Measurements from ENCODE around the gene ADRB1. TPM values are rescaled to one million over a fixed set of nuclear protein-coding genes. Genes with fewer than 3 reads are reported as not detected.
A peak's percentile ranks its signal among the peaks of the same experiment; 100 is the strongest.

The ADRB1 gene
- total RNA-seq (ENCODE audit: unreplicated experiment) = not detected
- long read RNA-seq = 0 reads

- Mint-ChIP-seq H3K27me3 (ENCODE audit: unreplicated experiment) (peaks cover 20% of the 10 kb centered on the region), H3K27ac (ENCODE audit: unreplicated experiment) (no peak within 1 kb of the TSS), H3K4me1 (ENCODE audit: unreplicated experiment) (peaks cover 8% of the 10 kb centered on the region), H3K9me3 (ENCODE audit: unreplicated experiment) (no peaks in the 10 kb centered on the region), H3K4me3 (ENCODE audit: unreplicated experiment) (peak within 1 kb of the TSS; percentile 69), H3K36me3 (ENCODE audit: low read depth, unreplicated experiment) (no peaks in the 10 kb centered on the region)
- peak; percentile 41 for DNase-seq (ENCODE audit: low spot score)
- TF ChIP-seq CTCF (IDR thresholded peaks at IDR 0.05; ENCODE audit: unreplicated experiment) = no peak
These were observed at the start of gene ADRB1 for GRCh38 chr10:114043532-114044246. TSS of gene ADRB1 (plus strand) at chr10:114043866. CDS start at chr10:114044133, 267 bp downstream.

- H3K36me3 Mint-ChIP-seq (ENCODE audit: low read depth, unreplicated experiment) = no peaks in the 10 kb centered on the region
- no peak overlapping the region for H3K4me3 Mint-ChIP-seq (ENCODE audit: unreplicated experiment)
- no peaks in the 10 kb centered on the region for H3K9me3 Mint-ChIP-seq (ENCODE audit: unreplicated experiment)
- DNase-seq (ENCODE audit: low spot score) = no peak
- peaks cover 7% of the 10 kb centered on the region for H3K4me1 Mint-ChIP-seq (ENCODE audit: unreplicated experiment)
- peaks cover 4% of the 10 kb centered on the region for H3K27me3 Mint-ChIP-seq (ENCODE audit: unreplicated experiment)
- no peak overlapping the region for H3K27ac Mint-ChIP-seq (ENCODE audit: unreplicated experiment)
- no peak for TF ChIP-seq CTCF (IDR thresholded peaks at IDR 0.05; ENCODE audit: unreplicated experiment)
These were observed 48.5 kb upstream of the ADRB1 start for GRCh38 chr10:113995201-113995600.

DNA sequence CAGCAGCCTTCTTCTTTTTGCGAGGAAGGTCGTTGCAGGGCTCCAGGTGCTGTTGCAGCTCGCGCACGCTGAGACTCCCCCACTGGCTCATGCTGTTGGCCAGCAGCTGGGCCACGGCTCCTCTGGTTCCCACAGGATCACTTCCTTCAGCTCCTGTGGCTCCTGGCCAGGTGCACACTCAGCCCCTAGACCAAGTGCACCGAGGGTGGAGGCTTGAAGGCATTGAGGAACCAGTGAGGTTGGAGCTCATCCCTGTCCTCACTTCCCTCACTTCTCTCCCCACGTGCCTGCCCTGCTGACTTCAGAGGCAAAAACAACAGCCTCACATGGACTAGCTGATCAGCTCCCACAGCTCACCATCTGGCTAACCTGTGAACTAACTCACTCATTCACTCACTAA, 46.2 kb upstream of the ADRB1 start:
- Mint-ChIP-seq H3K27me3 (ENCODE audit: unreplicated experiment) (peaks cover 4% of the 10 kb centered on the region), H3K36me3 (ENCODE audit: low read depth, unreplicated experiment) (no peaks in the 10 kb centered on the region), H3K27ac (ENCODE audit: unreplicated experiment) (no peak overlapping the region), H3K9me3 (ENCODE audit: unreplicated experiment) (no peaks in the 10 kb centered on the region), H3K4me1 (ENCODE audit: unreplicated experiment) (peaks cover 10% of the 10 kb centered on the region), H3K4me3 (ENCODE audit: unreplicated experiment) (no peak overlapping the region)
- DNase-seq (ENCODE audit: low spot score) = no peak
- TF ChIP-seq CTCF (IDR thresholded peaks at IDR 0.05; ENCODE audit: unreplicated experiment) = no peak

DNA sequence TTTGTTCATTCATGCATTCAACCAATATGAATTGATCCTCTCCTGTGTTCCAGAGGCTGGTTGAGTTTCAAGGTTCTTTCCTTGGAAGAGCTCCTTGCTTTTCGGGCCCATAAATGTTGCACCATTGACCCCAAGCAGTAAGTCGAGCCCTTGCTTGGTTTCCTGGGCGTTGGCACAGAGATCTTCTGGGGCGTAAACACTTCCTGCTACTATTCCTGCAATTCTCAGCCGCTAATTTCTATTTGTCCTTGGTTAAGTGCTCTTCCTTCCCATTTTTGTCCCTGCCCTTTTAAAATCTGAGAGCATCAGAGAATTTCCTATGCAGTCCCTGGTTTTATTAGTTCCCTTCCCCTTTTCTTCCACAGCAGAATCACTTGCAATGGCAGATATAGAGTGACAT, 44.1 kb upstream of the ADRB1 start:
- no peaks in the 10 kb centered on the region for H3K36me3 Mint-ChIP-seq (ENCODE audit: low read depth, unreplicated experiment)
- H3K27me3 Mint-ChIP-seq (ENCODE audit: unreplicated experiment) = peaks cover 4% of the 10 kb centered on the region
- no peaks in the 10 kb centered on the region for H3K9me3 Mint-ChIP-seq (ENCODE audit: unreplicated experiment)
- no peak for DNase-seq (ENCODE audit: low spot score)
- H3K4me1 Mint-ChIP-seq (ENCODE audit: unreplicated experiment) = peaks cover 10% of the 10 kb centered on the region
- H3K27ac Mint-ChIP-seq (ENCODE audit: unreplicated experiment) = no peak overlapping the region
- no peak overlapping the region for H3K4me3 Mint-ChIP-seq (ENCODE audit: unreplicated experiment)
- TF ChIP-seq CTCF (IDR thresholded peaks at IDR 0.05; ENCODE audit: unreplicated experiment) = no peak

- peaks cover 4% of the 10 kb centered on the region for H3K27me3 Mint-ChIP-seq (ENCODE audit: unreplicated experiment)
- DNase-seq (ENCODE audit: low spot score) = no peak
- TF ChIP-seq CTCF (IDR thresholded peaks at IDR 0.05; ENCODE audit: unreplicated experiment) = no peak
- H3K4me3 Mint-ChIP-seq (ENCODE audit: unreplicated experiment) = no peak overlapping the region
- no peak overlapping the region for H3K27ac Mint-ChIP-seq (ENCODE audit: unreplicated experiment)
- H3K9me3 Mint-ChIP-seq (ENCODE audit: unreplicated experiment) = no peaks in the 10 kb centered on the region
- peaks cover 10% of the 10 kb centered on the region for H3K4me1 Mint-ChIP-seq (ENCODE audit: unreplicated experiment)
- H3K36me3 Mint-ChIP-seq (ENCODE audit: low read depth, unreplicated experiment) = no peaks in the 10 kb centered on the region
These were observed 43.1 kb upstream of the ADRB1 start for GRCh38 chr10:114000457-114001010.
